GM19351 (cell line): ENCODE data around the gene ATF7IP2.
"Not testable (repeated sequence)": the region's sequence is repeated elsewhere in the genome, so short reads cannot be mapped to it uniquely, and the experiment has no call there.

Source experiments
- ATAC-seq: cut with Tn5 transposase; IDR thresholded peaks from one replicate; pipeline ENCODE4 v1.9.1; 2021; ENCODE audit warnings: mild to moderate bottlenecking, moderate library complexity; ENCODE audit not compliant: unreplicated experiment

ATF7IP2 gene, protein sequence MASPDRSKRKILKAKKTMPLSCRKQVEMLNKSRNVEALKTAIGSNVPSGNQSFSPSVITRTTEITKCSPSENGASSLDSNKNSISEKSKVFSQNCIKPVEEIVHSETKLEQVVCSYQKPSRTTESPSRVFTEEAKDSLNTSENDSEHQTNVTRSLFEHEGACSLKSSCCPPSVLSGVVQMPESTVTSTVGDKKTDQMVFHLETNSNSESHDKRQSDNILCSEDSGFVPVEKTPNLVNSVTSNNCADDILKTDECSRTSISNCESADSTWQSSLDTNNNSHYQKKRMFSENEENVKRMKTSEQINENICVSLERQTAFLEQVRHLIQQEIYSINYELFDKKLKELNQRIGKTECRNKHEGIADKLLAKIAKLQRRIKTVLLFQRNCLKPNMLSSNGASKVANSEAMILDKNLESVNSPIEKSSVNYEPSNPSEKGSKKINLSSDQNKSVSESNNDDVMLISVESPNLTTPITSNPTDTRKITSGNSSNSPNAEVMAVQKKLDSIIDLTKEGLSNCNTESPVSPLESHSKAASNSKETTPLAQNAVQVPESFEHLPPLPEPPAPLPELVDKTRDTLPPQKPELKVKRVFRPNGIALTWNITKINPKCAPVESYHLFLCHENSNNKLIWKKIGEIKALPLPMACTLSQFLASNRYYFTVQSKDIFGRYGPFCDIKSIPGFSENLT

DNA sequence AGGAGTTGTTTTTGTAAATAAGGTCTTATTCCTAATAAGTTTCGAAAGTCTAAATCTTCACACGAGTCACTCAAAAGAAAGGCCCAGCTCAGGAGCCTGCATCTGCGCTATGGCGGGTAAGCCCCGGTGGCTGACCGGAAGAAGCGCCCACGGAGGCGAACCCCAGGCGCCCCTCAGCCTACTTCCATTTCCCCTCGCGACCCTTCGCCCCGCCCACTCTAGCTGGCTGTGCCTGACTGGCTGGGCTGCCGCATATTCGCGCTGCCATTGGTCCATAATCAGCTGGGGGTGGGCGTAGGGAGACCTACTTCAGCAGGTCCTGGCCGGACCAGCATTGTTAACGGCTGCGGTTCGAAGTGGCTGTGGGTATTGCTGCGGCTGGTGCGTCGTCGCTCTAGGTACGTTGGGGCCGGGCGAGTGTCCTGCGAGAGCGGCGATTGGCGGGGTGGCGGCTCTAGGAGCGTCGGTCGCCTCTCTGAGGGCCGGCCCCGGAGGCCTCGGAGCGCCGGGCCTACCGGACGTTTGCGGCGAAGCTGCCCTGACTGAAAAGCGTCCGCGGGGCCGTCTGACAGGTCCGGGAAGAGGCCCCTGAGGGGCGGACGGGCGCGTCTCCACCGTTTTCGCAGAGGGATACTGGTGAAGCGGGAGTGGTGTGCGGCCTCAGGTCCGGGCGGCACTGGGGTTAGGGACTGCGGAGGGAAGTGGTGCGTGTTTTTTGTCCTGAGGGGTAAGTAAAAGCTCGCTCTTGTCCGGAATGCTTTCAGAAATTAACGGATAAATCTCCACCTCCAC is at the start of gene ATF7IP2:
TSS of gene ATF7IP2 (plus strand) at position 337 of the 792 bp plus-strand sequence. CDS start 44,560 bp downstream, outside the sequence.
- ATAC-seq: peak; percentile 92

DNA sequence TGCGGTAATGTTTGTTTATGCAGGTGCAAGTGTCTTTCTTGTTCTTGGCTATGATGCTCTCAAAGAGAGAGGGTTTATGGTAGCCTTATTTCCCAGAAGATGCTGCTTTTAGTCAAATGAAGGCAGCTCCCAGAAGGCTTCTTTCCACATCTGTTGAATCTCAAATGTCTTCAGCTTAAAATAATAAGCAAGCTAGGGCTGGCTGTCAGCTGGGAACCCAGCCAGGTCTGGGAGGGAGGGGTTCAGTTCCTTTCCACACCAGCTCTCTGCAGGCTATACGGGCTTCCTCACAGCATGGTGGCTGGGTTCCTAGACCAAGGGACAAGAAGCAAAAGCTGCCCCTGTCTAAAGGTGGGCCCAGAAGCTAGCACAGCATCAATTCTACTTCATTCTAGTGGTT is 47.4 kb upstream of the ATF7IP2 start:
- no peak for ATAC-seq

DNA sequence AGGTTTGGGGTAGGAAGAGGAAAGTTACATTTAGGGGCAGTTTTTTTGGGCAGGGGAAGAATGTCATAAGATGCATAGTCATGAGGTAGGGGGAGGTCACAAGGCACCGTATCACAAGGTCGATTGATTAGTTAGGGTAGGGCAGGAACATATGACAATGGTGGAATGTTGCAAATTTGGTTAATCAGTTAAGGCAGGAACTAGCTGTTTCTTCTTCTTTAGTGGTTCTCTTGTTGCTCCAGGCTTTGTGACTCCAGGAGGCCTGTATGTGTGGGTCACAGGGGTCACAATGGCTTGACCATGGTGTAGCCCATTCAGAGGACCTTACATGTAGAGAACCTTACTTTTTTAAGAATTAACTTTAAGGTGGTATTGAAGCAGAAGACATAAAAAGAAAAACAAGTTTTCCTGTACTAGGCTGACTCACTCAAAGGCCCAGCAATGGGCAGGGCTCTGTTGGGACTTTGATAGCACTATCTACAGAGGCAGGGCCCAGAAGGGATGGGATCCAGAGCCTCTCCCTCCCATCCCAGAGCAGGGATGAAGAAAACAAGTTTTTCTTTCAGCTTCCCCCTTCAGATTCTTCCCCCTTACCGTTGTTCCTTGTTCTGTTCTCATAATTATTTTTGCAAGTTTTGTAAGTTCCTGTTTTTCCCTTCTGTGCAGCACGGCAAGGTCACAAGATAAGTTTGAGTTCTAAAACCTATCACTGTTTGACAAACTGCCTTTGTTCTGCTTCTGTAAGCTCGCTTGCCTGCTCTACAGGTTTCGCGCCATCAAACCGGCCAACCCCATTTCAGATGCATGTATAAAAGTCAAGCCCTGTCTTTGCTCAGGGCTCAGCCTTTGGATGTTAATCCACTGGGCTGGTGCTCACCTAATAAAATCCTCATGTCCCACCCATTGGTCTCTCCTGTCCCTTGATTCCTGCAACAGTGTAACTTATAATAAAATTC is 45.8 kb upstream of the ATF7IP2 start:
- no peak for ATAC-seq

DNA sequence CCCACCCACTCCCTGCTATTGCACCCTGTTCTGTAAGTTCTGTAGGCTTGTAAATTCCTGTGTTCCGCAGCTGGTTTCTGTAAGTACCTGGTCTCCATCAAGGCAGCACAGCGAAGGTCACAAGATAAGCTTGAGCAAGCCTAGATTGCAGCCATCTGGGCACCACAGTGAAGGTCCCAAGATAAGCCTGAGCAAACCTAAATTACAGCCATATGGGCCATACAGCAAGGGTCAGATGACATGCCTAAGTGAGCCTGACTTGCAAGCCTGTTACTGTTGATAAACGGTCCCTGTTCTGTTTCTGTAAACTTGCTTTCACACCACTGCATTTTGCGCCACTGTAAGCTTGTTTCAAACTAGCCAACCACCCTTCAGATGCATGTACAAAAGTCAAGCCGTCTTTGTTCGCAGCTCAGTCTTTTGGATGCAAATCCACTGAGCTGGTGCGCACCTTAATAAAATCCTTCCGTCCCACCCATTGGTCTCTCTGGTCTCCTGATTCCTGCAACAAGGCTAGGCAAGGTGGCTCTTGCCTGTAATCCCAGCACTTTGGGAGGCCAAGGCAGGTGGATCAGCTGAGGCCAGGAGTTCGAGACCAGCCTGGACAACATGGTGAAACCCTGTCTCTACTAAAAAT is 42.6 kb upstream of the ATF7IP2 start:
- ATAC-seq: no peak

DNA sequence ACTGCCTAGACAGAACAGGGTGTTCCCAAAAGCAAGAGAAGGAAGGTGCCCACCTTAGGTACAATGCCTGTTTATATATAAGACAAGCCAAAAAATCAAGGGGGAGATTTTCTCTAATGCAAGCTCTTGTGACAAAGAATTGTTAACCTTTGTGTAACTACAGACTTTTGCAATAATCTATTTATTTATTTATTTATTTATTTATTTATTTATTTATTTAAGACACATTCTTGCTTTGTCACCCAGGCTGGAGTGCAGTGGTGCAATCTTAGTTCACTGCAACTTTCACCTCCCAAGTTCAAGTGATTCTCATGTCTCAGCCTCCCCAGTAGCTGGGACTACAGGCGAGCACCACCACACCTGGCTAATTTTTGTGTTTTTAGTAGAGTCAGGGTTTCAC is 41.2 kb upstream of the ATF7IP2 start:
- ATAC-seq: not testable (repeated sequence)

DNA sequence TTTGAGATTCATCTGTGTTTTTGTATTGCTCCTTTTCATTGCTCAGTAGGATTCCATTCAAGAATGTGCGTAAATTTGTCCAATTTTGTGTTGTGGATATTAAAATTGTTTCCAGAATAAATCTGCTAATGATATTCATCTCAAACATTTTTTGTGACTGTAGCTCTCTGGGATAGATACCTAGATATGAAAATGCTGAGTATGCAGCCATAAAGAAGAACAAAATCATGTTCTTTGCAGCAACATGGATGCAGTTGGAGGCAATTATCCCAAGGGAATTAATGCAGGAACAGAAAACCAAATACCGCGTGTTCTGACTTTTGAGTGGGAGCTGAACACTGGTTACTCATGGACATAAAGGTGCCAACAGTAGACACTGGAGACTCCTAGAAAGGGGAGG is 40.2 kb upstream of the ATF7IP2 start:
- ATAC-seq: no peak

DNA sequence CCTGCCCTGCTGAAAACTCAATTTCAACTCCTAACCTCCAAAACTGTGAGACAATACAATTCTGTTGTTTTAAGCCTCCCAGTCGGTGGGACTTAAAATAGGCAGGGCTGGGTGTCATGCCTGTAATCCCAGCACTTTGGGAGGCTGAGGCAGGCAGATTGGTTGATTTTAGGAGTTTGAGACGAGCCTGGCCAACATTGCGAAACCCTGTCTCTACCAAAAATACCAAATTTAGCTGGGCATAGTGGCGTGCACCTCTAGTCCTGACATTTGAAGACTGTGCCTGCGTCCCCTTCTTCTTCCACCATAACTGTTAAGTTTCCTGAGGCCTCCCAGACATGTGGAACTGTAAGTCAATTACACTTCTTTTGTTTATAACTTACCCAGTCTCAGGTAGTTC is 36.0 kb upstream of the ATF7IP2 start:
- no peak for ATAC-seq

DNA sequence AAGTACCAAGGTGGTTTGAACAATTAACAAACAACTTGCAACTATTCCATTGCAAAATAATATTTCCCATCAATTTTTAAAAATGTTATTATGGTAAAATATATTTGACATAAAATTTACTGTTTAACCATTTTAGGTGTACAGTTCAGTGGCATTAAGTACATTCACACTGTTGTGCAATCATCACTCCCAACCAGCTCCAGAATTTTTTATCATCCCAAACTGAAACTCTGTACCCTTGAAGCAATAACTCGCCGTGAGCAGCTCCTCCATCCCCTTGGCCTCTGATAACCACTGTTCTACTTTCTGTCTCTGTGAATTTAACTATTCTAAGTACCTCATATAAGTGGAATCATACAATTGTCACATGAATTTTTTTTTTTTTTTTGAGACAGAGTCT is 33.6 kb upstream of the ATF7IP2 start:
- ATAC-seq: no peak

DNA sequence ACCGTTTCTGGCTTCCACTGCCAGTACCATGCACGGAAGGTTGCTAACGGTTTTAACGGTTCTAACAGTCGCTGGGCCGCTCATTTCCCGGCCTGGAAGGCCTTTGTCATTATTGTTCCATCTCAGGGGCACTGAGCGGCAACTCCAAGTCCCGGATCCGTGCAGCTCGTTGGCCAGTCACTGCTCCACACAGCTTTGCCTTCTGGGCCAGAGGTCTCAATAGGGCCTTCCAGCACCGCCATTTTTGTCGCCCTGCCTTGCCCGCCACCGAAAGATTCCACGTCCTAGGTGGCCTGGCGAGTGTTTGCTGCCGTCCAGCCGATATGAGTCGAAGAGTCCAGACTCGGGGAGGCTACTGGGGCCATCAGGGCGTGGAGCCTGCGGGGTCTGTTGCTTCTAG is 30.3 kb upstream of the ATF7IP2 start:
- no peak for ATAC-seq

DNA sequence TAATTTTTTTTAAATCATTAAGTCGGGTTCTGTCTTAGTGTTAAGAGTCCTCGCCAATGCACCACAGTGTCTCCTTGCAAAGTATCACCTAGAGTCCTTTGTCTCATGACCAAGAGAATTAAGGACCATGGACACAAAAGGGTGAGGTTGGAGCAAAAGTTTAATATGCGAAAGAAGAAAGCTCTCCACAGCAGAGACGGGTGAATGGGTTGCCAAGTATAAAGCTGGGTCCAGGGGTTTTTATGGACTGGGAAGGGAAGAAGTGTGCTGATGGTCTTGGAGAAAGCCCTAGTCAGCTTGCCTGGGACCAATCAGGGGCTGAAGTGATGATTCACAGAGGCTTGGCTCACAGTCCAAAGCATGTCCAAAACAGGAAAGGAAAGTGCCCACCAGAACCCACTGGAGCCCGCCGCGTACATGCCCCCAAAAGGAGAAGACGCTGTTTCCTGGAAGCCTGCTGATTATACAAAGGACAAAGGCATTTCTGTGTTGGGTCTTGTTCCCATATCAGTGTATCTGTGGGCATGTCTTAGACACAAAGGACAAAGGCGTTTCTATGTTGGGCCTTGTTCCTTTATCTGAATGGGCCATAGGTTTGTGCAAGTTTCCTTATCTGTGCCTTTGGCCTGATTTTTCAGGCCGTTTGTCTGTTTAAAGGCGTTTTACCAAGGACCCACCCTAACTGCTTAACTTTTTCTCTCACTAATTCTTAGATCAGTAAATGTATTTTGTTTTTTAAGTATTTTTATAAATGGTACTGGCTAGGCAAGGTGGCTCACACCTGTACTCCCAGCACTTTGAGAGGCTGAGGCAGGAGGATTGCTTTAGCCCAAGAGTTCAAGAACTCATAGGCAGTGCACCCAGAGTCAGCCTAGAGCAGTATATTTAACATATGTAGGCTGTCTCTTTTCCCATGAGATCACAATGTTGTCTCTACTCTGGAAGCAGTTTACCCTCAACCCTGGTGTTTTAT is 28.7 kb upstream of the ATF7IP2 start:
- no peak for ATAC-seq

DNA sequence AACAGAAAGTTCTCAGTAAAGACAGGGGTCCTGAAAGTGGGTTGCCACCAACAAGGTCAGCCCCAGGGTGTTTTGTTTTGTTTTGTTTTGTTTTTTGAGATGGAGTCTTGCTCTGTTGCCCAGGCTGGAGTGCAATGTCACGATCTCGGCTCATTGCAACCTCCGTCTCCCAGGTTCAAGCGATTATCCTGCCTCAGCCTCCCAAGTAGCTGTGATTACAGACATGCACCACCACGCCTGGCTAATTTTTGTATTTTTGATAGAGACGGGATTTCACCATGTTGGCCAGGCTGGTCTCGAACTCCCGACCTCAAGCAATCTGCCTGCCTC is 24.1 kb upstream of the ATF7IP2 start:
- not testable (repeated sequence) for ATAC-seq

DNA sequence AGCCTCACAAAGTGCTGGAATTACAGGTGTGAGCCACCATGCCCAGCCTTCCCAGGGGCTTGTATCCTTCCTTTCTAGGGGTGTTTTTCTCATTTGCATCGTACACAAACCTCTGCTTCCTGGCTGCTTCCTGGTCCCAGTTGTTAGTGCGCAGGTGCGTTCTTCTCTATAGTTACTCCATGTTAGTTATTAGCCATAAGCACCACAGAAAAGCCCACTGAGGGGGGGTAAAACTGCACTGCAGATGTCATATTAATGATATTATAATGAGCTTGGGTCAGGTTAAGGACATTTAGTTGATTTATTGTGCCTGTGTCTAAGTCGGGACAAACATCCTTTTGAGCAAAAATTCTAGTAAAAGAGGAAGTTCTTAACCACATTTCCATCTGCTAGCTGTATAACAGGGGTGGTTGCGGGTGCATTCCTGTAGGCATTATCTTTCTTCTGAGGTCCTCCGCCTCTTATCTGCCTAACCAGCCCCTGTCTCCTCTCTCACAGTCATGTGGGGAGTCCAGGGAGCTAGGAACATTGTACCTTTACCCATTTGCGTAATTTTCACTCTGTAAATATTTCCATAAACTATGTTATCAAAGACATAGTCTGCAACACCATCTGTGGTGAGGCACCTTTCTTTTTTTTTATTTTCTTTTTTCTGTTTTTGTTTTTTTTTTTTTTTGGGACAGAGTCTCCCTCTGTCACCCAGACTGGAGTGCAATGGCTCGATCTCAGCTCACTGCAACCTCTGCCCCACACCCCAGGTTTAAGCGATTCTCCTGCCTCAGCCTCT is 23.6 kb upstream of the ATF7IP2 start:
- ATAC-seq: no peak

DNA sequence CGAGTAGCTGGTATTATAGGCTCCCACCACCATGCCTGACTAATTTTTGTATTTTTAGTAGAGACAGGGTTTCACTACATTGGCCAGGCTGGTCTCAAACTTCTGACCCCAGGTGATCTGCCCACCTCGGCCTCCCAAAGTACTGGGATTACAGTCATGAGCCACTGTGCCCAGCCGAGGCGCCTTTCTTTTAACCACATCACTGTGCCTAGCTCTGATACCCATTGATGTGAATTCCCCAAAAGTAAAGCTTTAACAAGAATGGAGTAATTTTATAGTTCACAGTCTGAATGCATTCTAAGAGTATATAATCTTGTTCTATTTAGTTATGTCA is 23.0 kb upstream of the ATF7IP2 start:
- ATAC-seq: not testable (repeated sequence)

DNA sequence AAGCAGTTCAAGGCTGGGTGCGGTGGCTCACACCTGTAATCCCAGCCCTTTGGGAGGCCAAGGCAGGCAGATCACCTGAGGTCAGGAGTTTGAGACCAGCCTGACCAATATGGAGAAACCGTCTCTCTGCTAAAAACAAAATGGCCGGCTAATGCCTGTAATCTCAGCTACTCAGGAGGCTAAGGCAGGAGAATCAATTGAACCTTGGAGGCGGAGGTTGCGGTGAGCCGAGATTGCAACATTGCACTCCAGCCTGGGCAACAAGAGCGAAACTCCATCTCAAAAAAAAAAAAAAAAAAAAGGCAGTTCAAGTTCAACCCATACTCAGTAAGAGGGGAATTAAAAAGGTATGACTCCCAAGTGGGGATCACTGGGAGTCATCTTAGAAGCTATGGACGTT is 19.2 kb upstream of the ATF7IP2 start:
- ATAC-seq: not testable (repeated sequence)

DNA sequence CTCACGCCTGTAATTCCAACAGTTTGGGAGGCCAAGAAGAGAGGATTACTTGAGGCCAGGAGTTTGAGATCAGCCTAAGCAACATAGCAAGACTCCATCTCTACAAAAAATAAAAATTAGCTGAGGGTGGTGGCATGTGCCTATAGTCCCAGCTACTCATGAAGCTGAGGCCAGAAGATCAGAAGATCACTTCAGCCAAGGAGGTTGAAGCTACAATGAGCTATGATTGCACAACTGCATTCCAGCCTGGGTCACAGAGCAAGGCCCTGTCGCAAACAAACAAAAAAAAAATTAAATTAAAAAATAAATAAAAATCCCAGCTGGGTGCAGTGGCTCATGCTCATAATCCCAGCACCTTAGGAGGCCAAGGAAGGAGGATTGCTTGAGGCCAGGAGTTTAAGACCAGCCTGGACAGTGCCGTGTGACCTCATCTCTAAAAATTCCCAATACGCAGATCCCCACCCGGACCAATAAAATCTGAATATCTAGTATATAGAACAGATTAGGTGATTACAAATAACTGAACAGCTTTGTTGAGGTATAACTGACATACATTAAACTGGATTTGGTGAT is 18.2 kb upstream of the ATF7IP2 start:
- ATAC-seq: no peak

DNA sequence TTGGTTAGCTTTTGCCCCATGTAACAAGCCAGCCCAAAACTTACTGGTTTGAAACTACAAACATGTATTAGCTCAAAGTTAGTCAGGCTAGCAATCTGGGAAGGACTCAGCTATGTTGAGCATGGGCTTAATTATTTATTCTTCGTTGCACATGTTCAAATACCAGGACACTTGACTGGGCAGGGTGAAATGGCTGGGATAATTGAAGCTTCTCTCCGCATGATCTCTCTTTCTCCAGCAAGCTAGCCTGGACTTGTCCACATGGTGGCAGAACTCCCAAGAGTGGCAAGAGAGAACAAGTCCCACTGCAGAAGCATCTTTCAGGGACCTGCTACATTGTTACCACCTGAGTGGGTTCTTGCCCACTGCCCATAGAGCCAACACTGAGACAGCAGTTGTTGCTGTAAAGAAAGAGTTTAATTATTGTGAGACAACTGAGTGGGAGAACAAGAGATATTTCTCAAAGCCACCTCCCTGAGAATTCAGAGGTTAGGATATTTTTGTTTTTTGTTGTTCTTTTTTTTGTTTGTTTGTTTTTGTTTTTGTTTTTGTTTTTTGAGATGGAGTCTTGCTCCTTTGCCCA is 16.8 kb upstream of the ATF7IP2 start:
- ATAC-seq: no peak

DNA sequence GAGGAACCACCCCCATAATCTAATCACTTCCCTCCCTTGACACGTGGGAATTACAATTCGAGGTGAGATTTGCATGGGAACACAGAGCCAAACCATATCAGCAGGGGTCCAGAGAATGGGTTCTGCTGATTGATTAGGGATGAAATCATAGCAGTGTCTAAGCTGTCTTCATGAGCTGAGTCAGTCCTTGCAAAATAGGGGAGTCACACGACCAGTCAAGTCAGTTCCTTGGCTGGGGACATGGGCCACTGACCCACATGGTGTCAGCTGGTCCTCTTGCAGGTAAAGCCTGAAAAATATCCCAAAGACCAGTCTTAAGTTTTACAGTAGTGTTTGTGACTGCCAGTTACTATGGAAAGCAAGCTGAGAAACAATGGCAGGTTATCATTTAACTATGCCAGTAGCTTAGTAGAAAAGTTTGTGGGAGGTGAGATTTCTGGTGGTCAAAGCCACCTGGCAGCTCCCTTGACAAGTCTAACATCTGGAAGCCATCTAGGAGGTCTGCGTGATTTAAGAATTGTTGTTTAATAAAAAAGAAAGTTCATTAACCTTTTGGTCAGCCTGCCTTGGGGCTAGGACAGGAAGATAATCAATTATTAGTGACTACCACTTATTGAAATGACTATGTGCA is 15.7 kb upstream of the ATF7IP2 start:
- ATAC-seq: no peak
